Osteocyte (in vitro differentiated cells): ENCODE data around the gene PODNL1. TPM values are rescaled to one million over a fixed set of nuclear protein-coding genes. Genes with fewer than 3 reads are reported as not detected.

Experiments used
- DNase-seq: peaks from one replicate; pipeline ENCODE4 v3.0.0; 2021; ENCODE audit warnings: mixed read lengths; ENCODE audit not compliant: unreplicated experiment; ENCODE audit errors: extremely low spot score
- H3K27ac Mint-ChIP-seq: one replicate; pipeline ENCODE4 v1.8.0; 2021; ENCODE audit warnings: mild to moderate bottlenecking, mixed read lengths; ENCODE audit not compliant: unreplicated experiment
- H3K27me3 Mint-ChIP-seq: one replicate; pipeline ENCODE4 v1.8.0; 2021; ENCODE audit warnings: mixed read lengths; ENCODE audit not compliant: unreplicated experiment
- H3K36me3 Mint-ChIP-seq: one replicate; pipeline ENCODE4 v1.8.0; 2021; ENCODE audit warnings: mixed read lengths; ENCODE audit not compliant: unreplicated experiment
- H3K4me1 Mint-ChIP-seq: one replicate; pipeline ENCODE4 v1.8.0; 2021; ENCODE audit warnings: mixed read lengths; ENCODE audit not compliant: unreplicated experiment
- H3K4me3 Mint-ChIP-seq: one replicate; pipeline ENCODE4 v1.8.0; 2021; ENCODE audit warnings: mild to moderate bottlenecking, moderate library complexity, mixed read lengths; ENCODE audit not compliant: unreplicated experiment
- H3K9me3 Mint-ChIP-seq: one replicate; pipeline ENCODE4 v1.8.0; 2021; ENCODE audit warnings: mixed read lengths; ENCODE audit not compliant: unreplicated experiment
- CTCF ChIP-seq: fragments of 200-600 bp; sonication (generic); IDR thresholded peaks from 2 replicates; pipeline ENCODE4 v1.5.0; 2021; ENCODE audit warnings: antibody characterized with exemption, mild to moderate bottlenecking, moderate library complexity
- total RNA-seq: library from RNA; stranded (reverse); gene quantifications from 2 replicates; pipeline ENCODE4 v1.2.1, GENCODE V29; 2021

The PODNL1 gene
- total RNA-seq, 1 donor from 2014 or later = 2.4 TPM

GRCh38 chr19:13978351-13979243, 40.4 kb upstream of the PODNL1 start:
- no peak for TF ChIP-seq CTCF
- Mint-ChIP-seq H3K27ac (no peak overlapping the region), H3K4me1 (peaks cover 4% of the 10 kb centered on the region), H3K4me3 (peak overlapping the region; percentile 48), H3K36me3 (peaks cover 19% of the 10 kb centered on the region), H3K9me3 (no peaks in the 10 kb centered on the region), H3K27me3 (no peaks in the 10 kb centered on the region)
- no peak for DNase-seq

GRCh38 chr19:13977803-13978202, 39.6 kb upstream of the PODNL1 start:
- H3K36me3 Mint-ChIP-seq = peaks cover 19% of the 10 kb centered on the region
- no peaks in the 10 kb centered on the region for H3K27me3 Mint-ChIP-seq
- H3K9me3 Mint-ChIP-seq = no peaks in the 10 kb centered on the region
- H3K4me3 Mint-ChIP-seq = peak overlapping the region; percentile 48
- TF ChIP-seq CTCF = no peak
- no peak overlapping the region for H3K27ac Mint-ChIP-seq
- H3K4me1 Mint-ChIP-seq = peaks cover 4% of the 10 kb centered on the region
- no peak for DNase-seq

GRCh38 chr19:13976446-13976845, 38.2 kb upstream of the PODNL1 start:
- Mint-ChIP-seq H3K4me1 (peaks cover 1% of the 10 kb centered on the region), H3K27me3 (no peaks in the 10 kb centered on the region), H3K27ac (no peak overlapping the region), H3K36me3 (peaks cover 19% of the 10 kb centered on the region), H3K9me3 (no peaks in the 10 kb centered on the region), H3K4me3 (no peak overlapping the region)
- TF ChIP-seq CTCF = no peak
- DNase-seq = no peak

GRCh38 chr19:13975870-13976269, 37.7 kb upstream of the PODNL1 start:
- H3K9me3 Mint-ChIP-seq = no peaks in the 10 kb centered on the region
- H3K36me3 Mint-ChIP-seq = peaks cover 19% of the 10 kb centered on the region
- H3K4me3 Mint-ChIP-seq = no peak overlapping the region

More at GRCh38 chr19:13975870-13976269, 37.7 kb upstream of the PODNL1 start:
- Mint-ChIP-seq H3K4me1 (peaks cover 1% of the 10 kb centered on the region), H3K27ac (no peak overlapping the region), H3K27me3 (no peaks in the 10 kb centered on the region)
- TF ChIP-seq CTCF = no peak
- DNase-seq = no peak
